Naive B cell (primary cell): Measurements from ENCODE around the gene MBLAC1. TPM values are rescaled to one million over a fixed set of nuclear protein-coding genes. Genes with fewer than 3 reads are reported as not detected.
A peak's percentile ranks its signal among the peaks of the same experiment; 100 is the strongest.

Experiments used
- ATAC-seq, 2 donors: fragments of 150-1000 bp; cut with Tn5 transposase; 2 replicates each; pipeline ENCODE4 v1.10.0; 2021; ENCODE audit warnings: low read depth in 2 of 2, mild to moderate bottlenecking in 2 of 2, moderate library complexity in 2 of 2
- DNase-seq: peaks from one replicate; pipeline ENCODE4 v3.0.0; 2022
- H3K27ac Mint-ChIP-seq, 6 donors: one replicate each; pipeline ENCODE4 v1.8.0; 2020 to 2022; ENCODE audit warnings: mild to moderate bottlenecking in 6 of 6, mixed read lengths in 6 of 6, moderate library complexity in 5 of 6, inconsistent platforms in 2 of 6
- H3K27me3 Mint-ChIP-seq, 3 donors: one replicate each; pipeline ENCODE4 v1.8.0; 2021 to 2022; ENCODE audit warnings: mixed read lengths in 3 of 3, mild to moderate bottlenecking in 1 of 3
- H3K36me3 Mint-ChIP-seq, 2 donors: one replicate each; pipeline ENCODE4 v1.8.0; 2020 to 2022; ENCODE audit warnings: mixed read lengths in 2 of 2, inconsistent platforms in 1 of 2, mild to moderate bottlenecking in 1 of 2
- H3K4me1 Mint-ChIP-seq, 3 donors: one replicate each; pipeline ENCODE4 v1.8.0; 2020 to 2022; ENCODE audit warnings: mixed read lengths in 3 of 3, inconsistent platforms in 1 of 3, mild to moderate bottlenecking in 1 of 3, moderate library complexity in 1 of 3
- H3K4me3 Mint-ChIP-seq, 8 donors: one replicate each; pipeline ENCODE4 v1.8.0; 2020 to 2022; ENCODE audit warnings: mild to moderate bottlenecking in 8 of 8, mixed read lengths in 8 of 8, moderate library complexity in 8 of 8, inconsistent platforms in 2 of 8
- H3K9me3 Mint-ChIP-seq, 7 donors: one replicate each; pipeline ENCODE4 v1.8.0; 2020 to 2022; ENCODE audit warnings: mixed read lengths in 7 of 7, mild to moderate bottlenecking in 5 of 7, inconsistent platforms in 2 of 7, moderate library complexity in 1 of 7
- polyA plus RNA-seq, 6 donors: library from polyadenylated mRNA; unstranded; fragments of 300-500 nt; fragmentation: Illumina TruSeq; gene quantifications; one replicate each; pipeline ENCODE4 v1.2.3, GENCODE V29; 2021; ENCODE audit warnings: low read depth in 6 of 6

The MBLAC1 gene
- polyA plus RNA-seq, 6 donors from 2014 or later = 1.7 to 4.2 (median 2.4) TPM

DNA sequence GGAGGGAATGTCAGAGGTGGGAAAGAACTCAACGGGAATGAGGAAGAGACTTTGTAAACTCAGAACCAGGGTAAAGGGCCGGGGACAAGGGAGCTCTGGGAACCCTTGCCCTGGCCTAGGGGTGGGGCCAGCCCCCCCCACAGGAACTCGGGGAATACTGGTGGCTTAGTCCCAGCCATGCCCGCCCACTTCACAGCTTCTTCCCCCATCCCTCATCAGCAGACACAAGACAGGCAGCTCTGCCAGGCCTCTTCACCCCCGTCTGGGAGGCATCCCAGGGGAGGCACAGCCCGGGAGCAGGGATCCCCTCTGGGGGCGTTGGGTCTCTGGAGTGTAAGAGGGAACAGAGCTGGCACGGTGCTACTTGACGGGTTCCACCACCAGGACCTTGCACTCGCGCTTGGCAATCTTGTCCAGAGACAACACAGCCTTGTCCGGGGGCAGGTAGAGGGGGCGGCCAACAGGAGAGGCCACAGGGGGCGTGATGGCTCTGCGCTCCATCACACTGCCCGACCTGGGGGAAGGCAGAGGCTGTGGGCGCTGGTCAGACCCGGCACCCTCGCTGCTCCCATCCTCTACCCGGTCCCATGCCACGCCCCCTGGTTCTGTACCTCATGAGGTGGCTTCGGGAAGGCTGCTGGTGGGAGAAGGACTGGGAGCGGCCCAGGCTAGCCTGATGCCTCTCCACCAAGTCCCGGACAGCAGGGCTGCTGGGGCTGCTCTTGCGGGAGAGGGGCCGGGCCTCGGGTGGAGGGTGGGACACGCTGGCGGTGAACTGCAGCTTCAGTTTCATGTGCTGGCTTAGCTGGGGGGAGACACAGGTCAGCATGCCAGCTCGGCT is 28.1 kb downstream of the MBLAC1 start:
- Mint-ChIP-seq H3K4me1 (peaks cover 34 to 79% (median 75%) of the 10 kb centered on the region in 3 donors), H3K4me3 (peak overlapping the region in 4 of 8 donors; percentile 12 to 91 (median 52)), H3K36me3 (peaks cover 5 to 8% of the 10 kb centered on the region in 2 donors), H3K27me3 (no peaks in the 10 kb centered on the region), H3K9me3 (no peaks in the 10 kb centered on the region), H3K27ac (no peak overlapping the region)
- no peak for DNase-seq
- no peak for ATAC-seq

DNA sequence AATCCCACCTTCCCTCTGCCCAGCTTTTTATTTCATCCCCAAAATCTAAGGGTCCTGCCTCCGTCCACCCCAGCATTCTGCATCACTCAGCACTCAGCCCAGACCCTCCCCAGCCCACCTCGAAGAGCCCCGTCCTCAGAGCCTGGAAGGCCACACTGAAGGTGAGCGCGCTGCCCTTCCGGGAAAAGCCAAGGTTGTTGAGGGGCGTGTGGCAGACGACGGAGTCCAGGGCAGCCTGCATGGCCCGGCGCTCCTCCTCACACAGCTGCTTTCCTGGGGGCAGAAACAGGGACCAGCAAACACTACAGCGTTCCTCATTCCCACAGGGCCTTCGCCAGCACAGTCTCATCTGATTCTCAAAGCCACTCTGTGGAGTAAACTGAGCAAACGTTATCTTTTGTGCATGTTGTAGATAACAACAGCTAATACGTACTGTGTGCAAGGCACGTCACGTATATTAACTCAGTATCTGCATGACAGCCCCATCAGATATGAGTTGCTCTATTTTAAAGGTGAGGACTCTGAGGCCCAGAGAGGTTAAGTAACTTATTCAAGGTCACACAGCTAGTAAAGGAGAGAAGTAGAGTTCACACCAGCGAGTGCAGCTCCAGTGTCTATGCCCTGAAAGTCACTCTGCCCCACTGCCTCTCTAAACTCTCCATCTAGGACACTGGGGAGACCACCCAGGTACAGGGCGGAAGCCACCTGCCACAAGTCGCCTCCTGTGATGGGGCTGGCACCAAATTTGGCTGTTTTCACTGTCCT is 29.0 kb downstream of the MBLAC1 start:
- Mint-ChIP-seq H3K4me3 (peak overlapping the region in 7 of 8 donors; percentile 12 to 92 (median 78)), H3K36me3 (peaks cover 5 to 8% of the 10 kb centered on the region in 2 donors), H3K27me3 (no peaks in the 10 kb centered on the region), H3K27ac (peak overlapping the region in 2 of 6 donors; percentile 79 to 90), H3K9me3 (no peaks in the 10 kb centered on the region), H3K4me1 (peaks cover 26 to 71% (median 66%) of the 10 kb centered on the region in 3 donors)
- no peak for ATAC-seq
- DNase-seq = no peak

DNA sequence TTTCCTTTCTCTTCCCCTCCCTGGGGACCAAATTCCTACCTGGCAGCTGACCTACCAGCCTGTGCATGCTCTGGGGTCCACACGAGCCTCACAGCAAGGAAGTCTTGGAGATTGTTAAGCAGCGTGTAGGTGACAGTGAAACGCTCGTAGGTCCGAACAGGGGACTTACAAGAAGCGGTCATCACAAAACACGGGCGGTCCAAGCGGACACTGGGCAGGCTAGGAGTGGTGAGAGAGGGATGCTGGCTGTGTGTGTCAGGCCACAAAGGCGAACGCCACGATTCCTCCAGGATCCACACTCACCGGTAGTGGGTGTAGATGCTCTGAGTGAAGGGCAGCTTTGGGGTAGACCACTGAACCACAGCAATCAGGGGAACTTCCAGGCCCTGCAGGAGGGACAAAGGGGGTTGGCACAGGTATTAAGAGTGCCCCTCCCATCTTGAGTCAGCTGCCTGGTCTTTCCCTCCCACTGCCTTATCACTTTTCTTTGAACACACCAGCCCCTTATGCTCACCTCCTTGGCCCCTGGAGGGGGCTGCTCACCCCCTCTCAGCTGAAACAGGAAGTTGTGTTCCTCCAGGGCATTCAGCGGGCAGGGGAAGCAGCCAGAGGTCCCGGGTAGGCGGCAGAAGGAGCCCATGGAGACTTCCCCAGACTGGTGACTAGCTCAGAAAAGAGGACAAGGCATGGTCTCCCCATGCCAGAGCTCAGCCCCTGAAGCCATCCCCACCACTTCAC is 29.7 kb downstream of the MBLAC1 start:
- H3K27ac Mint-ChIP-seq = peak overlapping the region; percentile 76 to 95 (median 90)
- H3K9me3 Mint-ChIP-seq = no peaks in the 10 kb centered on the region
- peaks cover 26 to 70% (median 64%) of the 10 kb centered on the region in 3 donors for H3K4me1 Mint-ChIP-seq
- H3K4me3 Mint-ChIP-seq = peak overlapping the region; percentile 78 to 92 (median 88)
- DNase-seq = no peak
- ATAC-seq = peak; percentile 35 to 51
- H3K27me3 Mint-ChIP-seq = no peaks in the 10 kb centered on the region
- H3K36me3 Mint-ChIP-seq = peaks cover 5 to 8% of the 10 kb centered on the region in 2 donors

DNA sequence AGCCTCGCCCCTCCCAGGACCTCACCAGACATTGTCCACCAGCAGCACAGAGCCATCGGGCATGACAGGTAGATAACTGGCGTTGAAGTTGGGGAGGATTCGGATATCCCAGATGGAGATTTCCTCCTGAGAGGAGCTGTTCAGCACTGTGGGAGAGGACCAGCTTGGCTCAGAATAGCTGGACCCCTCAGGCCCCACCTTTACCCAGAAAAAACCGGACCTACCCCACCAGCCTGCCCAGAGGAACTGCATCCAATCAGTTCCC is 30.2 kb downstream of the MBLAC1 start:
- Mint-ChIP-seq H3K4me1 (peaks cover 26 to 65% (median 59%) of the 10 kb centered on the region in 3 donors), H3K9me3 (no peaks in the 10 kb centered on the region)
- no peak for DNase-seq

DNA sequence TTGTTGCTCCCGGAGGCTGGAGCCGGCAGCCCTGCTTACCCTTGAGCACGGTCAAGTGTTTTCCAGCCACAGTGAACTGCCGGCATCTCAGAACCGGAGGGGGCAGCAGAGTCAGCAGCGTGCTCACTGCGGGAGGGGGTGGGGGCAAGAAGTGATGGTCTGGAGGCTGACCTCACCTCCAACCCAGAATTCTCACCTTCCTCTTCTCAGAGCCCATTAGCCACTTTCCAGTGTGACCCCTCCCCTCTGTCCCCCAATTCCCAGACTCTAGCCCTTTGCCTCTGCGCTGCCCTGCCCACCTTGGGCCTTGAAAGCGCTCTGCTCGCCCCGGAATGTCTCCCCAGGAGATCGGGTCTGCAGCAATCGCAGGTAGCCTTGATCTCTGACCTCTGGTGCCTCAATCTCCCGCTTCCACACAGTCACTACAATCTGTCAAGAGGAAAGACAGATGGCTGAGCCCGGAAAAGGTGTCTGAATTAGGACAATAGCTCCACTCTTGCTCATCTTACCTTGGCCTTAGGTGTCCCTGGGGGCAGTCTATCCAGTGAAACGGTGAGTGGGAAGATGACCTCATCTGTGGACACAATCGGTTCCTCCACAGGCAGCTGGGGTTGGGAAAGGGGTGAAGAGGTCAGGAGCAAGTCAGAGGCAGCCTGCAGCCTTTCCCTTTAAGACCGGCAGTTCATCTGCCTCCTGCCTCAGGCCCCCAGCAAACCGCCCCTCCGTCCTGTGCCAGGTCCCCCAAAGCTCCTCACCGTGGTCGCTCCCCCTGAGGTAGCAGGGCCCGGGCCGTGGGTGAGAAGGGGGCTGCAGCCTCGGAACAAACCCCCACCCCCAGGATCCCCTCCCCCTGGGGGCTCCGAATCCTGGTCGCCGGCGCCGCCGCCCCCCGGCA is 30.8 kb downstream of the MBLAC1 start:
- Mint-ChIP-seq H3K27me3 (no peaks in the 10 kb centered on the region), H3K36me3 (peaks cover under 1 to 3% of the 10 kb centered on the region in 2 donors), H3K4me3 (peak overlapping the region; percentile 78 to 92 (median 88)), H3K27ac (peak overlapping the region; percentile 66 to 95 (median 89)), H3K9me3 (no peaks in the 10 kb centered on the region), H3K4me1 (peaks cover 20 to 60% (median 54%) of the 10 kb centered on the region in 3 donors)
- DNase-seq (no peak), ATAC-seq (no peak)

More for the DNA sequence above, 30.2 kb downstream of the MBLAC1 start:
- H3K36me3 Mint-ChIP-seq = peaks cover 5 to 8% of the 10 kb centered on the region in 2 donors
- ATAC-seq = no peak
- peak overlapping the region; percentile 76 to 95 (median 90) for H3K27ac Mint-ChIP-seq
- no peaks in the 10 kb centered on the region for H3K27me3 Mint-ChIP-seq
- peak overlapping the region; percentile 78 to 92 (median 88) for H3K4me3 Mint-ChIP-seq

DNA sequence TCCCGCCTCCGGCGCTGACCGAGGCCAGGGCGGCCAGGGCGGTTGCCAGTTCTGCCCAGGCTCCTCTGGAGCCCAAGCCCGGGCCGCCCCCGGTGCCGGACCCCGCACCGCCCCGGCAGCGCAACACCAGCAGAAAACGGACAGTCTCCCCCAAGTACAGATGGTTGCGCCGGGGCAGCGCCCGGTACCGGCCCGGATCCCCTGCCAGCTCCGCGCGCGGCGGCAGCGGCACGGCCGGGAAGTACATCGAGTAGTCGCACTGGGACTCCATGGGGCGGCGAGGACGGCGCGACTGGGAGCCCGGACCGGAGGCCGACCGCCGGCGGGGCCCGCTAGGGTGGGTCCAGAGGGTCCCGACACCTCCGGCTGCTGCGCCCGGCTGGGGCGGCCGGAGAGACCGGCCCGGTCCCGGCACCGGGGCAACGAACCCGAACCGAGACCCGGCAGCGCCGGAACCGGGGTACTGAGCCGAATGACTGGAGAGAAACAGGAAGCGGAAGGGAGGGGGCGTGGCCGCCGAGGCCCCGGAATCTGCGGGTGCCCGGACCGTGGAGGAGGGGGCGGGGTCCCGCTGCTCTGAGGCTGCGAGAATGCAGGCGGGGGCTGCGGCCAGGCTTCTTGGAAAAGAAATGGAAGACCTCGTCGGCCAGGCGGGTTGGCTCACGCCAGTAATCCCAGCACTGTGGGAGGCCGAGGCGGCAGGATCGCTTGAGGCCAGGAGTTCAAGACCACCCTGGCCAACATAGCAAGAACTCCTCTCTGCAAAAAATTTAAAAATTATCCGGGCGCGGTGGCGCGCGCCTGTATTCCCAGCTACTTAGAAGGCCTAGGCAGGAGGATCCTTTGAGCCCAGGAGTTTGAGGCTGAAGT is 31.7 kb downstream of the MBLAC1 start, which contains the start of gene TRAPPC14:
Gene TRAPPC14, minus strand, starts transcription at position 495 of the 870 bp plus-strand sequence. Its CDS starts 224 bp downstream, at position 271.
- ATAC-seq = peak; percentile 91 to 93

DNA sequence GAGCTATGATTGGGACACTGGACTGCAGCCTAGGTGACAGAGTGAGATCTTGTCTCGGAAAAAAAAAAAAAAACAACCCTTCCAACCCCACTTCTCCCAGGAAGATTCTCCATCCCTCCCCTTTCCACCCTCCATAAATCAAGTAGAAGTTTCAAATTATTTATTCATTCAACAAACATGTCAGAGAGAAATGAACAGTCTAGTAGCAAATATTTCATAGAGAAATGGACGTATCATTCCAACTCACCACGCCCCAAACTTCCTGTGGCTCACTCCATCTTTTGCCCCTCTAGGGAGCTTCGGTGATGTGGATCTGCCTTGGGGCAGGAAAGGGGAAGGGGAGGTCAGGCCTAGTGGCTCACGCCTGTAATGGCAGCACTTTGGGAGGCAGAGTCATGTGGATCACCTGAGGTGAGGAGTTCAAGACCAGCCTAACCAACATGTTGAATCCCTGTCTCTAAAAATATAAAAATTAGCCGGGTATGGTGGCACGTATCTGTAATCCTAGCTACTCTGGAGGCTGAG is 32.4 kb downstream of the MBLAC1 start:
- Mint-ChIP-seq H3K4me1 (peaks cover 16 to 54% (median 49%) of the 10 kb centered on the region in 3 donors), H3K9me3 (no peaks in the 10 kb centered on the region), H3K36me3 (no peaks in the 10 kb centered on the region), H3K27me3 (no peaks in the 10 kb centered on the region), H3K4me3 (peak overlapping the region; percentile 78 to 93 (median 90)), H3K27ac (peak overlapping the region; percentile 11 to 94 (median 81))
- no peak for DNase-seq
- no peak for ATAC-seq

More for the DNA sequence above, 31.7 kb downstream of the MBLAC1 start, which contains the start of gene TRAPPC14:
- Mint-ChIP-seq H3K27ac (peak within 1 kb of the TSS; percentile 66 to 94 (median 89)), H3K4me3 (peak within 1 kb of the TSS; percentile 78 to 93 (median 90)), H3K4me1 (peaks cover 18 to 58% (median 54%) of the 10 kb centered on the region in 3 donors), H3K9me3 (no peaks in the 10 kb centered on the region), H3K27me3 (no peaks in the 10 kb centered on the region), H3K36me3 (no peaks in the 10 kb centered on the region)
- peak; percentile 93 for DNase-seq

DNA sequence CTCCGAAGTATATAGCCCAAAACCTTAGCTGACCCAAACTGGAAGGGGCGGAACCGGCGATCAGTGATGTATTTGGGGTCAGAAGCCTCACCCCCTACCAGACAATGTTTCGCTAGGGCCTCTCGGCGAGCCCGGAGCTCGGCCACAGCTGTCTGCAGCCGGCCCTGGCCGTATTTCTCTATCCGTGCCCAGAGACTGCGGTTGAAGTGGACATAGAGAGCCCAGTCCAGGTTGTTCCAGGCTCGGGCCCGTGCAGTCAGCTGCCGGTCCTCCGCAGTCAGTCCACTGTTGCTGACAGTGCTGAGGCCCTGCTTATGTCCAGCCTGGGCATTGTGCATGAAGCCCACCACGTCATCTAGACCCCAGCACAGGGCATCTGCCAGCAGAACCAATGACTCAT is 33.3 kb downstream of the MBLAC1 start:
- Mint-ChIP-seq H3K4me3 (peak overlapping the region in 7 of 8 donors; percentile 78 to 92 (median 88)), H3K36me3 (no peaks in the 10 kb centered on the region), H3K27ac (peak overlapping the region in 1 of 6 donors; percentile 75), H3K27me3 (no peaks in the 10 kb centered on the region), H3K4me1 (peaks cover 17 to 51% (median 47%) of the 10 kb centered on the region in 3 donors), H3K9me3 (no peaks in the 10 kb centered on the region)
- ATAC-seq (no peak), DNase-seq (no peak)

DNA sequence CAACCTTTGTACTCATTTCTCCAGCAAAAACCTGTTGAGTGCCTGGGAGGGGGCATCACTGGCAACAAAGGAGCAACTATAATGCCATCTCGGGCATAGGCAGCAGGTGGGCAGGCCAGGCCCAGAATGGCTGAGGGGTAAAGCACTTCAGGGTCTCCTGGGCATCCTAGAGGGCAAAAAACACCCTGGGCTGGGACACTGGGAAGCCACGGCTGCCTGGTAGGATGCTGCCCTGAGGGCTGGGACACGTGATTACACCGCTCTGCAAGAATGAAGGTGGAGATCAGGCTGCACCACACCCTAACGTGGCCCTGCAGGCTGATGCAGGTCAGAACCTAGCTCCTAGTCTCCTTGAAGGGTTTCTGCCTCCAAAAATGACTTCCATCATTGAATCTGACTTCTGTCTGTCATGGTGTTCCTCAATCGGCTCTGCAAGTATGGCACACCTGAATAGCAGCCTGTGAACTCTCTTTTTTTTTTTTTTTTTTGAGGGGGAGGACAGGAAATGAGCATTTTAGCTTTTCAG is 36.3 kb downstream of the MBLAC1 start:
- H3K9me3 Mint-ChIP-seq = no peaks in the 10 kb centered on the region
- no peak for ATAC-seq
- H3K27me3 Mint-ChIP-seq = peaks cover 23 to 26% (median 24%) of the 10 kb centered on the region in 3 donors
- H3K27ac Mint-ChIP-seq = peak overlapping the region in 1 of 6 donors; percentile 57
- H3K36me3 Mint-ChIP-seq = no peaks in the 10 kb centered on the region
- H3K4me3 Mint-ChIP-seq = peak overlapping the region in 1 of 8 donors; percentile 42
- no peak for DNase-seq
- peaks cover 18 to 40% (median 39%) of the 10 kb centered on the region in 3 donors for H3K4me1 Mint-ChIP-seq

DNA sequence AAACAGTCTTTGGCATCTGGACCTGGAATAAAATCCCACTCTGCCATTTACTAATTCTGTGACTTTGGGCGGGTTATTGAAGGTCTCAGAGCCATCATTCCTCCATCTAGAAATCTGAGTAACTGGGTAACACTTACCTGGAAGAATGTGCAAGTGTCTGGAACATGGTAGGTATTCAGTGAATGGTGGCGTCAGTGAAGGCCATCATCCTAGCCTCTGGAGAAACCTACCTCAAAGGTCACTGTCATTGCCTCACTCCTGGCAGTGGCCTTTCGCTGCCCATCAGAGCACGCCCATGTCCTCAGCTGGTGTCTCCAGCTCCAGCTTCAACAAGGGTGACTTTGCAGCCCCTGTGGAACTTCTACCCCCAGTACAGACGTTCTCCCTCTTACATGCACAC is 37.1 kb downstream of the MBLAC1 start:
- Mint-ChIP-seq H3K36me3 (no peaks in the 10 kb centered on the region), H3K27me3 (peaks cover 31 to 34% (median 32%) of the 10 kb centered on the region in 3 donors), H3K4me3 (peak overlapping the region in 1 of 8 donors; percentile 67), H3K9me3 (no peaks in the 10 kb centered on the region), H3K4me1 (peaks cover 26 to 44% (median 43%) of the 10 kb centered on the region in 3 donors), H3K27ac (peak overlapping the region in 1 of 6 donors; percentile 57)
- ATAC-seq = no peak
- DNase-seq = no peak

DNA sequence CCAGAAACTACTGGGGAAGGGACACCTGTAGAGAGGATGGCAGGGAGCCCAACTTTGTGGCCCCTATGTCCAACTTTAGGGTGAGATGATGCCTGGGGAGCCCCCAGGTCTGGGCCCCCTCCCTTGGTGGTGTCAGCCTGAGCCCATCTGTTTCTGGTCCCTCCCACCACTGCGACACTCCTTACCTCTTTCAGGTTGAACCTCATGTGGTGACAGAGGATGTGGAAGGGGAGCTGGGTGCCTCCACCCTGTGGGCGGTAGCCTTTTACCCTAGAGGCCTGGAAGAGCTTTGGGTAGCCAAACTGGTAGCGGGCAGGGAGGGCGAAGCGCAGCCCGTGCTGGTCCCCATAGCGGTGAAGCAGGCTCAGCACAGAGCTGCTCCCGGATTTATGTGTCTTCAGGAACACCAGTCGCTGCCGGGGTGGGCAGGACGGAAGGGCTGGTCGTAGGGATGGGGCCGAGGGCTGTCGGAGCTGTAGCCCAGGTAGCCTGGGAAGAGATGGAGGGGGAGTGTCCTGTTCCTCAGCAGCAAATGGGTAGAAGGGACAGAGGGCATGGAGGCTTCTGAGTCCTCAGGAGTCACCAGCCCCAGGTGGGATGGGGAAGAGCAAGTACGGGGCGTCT is 39.7 kb downstream of the MBLAC1 start:
- no peaks in the 10 kb centered on the region for H3K9me3 Mint-ChIP-seq
- no peak for DNase-seq
- ATAC-seq = no peak
- no peaks in the 10 kb centered on the region for H3K36me3 Mint-ChIP-seq
- H3K27me3 Mint-ChIP-seq = peaks cover 43 to 51% (median 47%) of the 10 kb centered on the region in 3 donors
- H3K27ac Mint-ChIP-seq = no peak overlapping the region
- H3K4me3 Mint-ChIP-seq = peak overlapping the region in 3 of 8 donors; percentile 50 to 80 (median 64)
- H3K4me1 Mint-ChIP-seq = peaks cover 36 to 54% (median 48%) of the 10 kb centered on the region in 3 donors
